Tibial artery (tissue), 4 donors: ENCODE results near the gene FRMD1.

Experiments used
- DNase-seq, 2 donors: peaks; one replicate each; pipeline ENCODE4 v3.0.0-alpha.2; 2019
- H3K27ac ChIP-seq, 2 donors: fragments of 200-600 bp; sonication (generic) in 1 of 2; 1 replicate in 1 of 2; 2 replicates in 1 of 2; pipeline ENCODE4 v1.5.1; 2018 to 2019; ENCODE audit warnings: mild to moderate bottlenecking in 1 of 2
- H3K27me3 ChIP-seq, 2 donors: fragments of 200-600 bp; sonication (generic) in 1 of 2; one replicate each; pipeline versions ENCODE4 v1.5.1 to v1.6.0; 2016 to 2019
- H3K36me3 ChIP-seq, 3 donors: fragments of 200-600 bp; sonication (generic) in 2 of 3; one replicate each; pipeline ENCODE4 v1.5.1; 2016 to 2019; ENCODE audit warnings: mild to moderate bottlenecking in 2 of 3
- H3K4me1 ChIP-seq, 4 donors: fragments of 200-600 bp; sonication (generic) in 2 of 4; 1 replicate in 3 of 4; 2 replicates in 1 of 4; pipeline ENCODE4 v1.5.1; 2016 to 2019
- H3K4me3 ChIP-seq, 2 donors: fragments of 200-600 bp; sonication (generic) in 1 of 2; 1 replicate in 1 of 2; 2 replicates in 1 of 2; pipeline ENCODE4 v1.5.1; 2018 to 2019; ENCODE audit warnings: mild to moderate bottlenecking in 2 of 2
- H3K9me3 ChIP-seq, 3 donors: fragments of 200-600 bp; sonication (generic) in 1 of 3; one replicate each; pipeline ENCODE4 v1.5.1; 2016 to 2019
- intact Hi-C: fragments of 100-400 bp; cut with DNase I; formaldehyde crosslinking; loops from one replicate; pipeline ENCODE4 v1.15.0; 2023; ENCODE audit warnings: low total_unique reads
- TF ChIP-seq, protein P1 (sequence below), 2 experiments: fragments of 200-600 bp in 1 of 2; fragments of 450-650 bp in 1 of 2; IDR thresholded peaks; one replicate each; pipeline ENCODE4 v1.5.1; 2017 to 2019; ENCODE audit warnings: antibody characterized with exemption in 2 of 2, mild to moderate bottlenecking in 1 of 2, moderate library complexity in 1 of 2

FRMD1 gene

DNA sequence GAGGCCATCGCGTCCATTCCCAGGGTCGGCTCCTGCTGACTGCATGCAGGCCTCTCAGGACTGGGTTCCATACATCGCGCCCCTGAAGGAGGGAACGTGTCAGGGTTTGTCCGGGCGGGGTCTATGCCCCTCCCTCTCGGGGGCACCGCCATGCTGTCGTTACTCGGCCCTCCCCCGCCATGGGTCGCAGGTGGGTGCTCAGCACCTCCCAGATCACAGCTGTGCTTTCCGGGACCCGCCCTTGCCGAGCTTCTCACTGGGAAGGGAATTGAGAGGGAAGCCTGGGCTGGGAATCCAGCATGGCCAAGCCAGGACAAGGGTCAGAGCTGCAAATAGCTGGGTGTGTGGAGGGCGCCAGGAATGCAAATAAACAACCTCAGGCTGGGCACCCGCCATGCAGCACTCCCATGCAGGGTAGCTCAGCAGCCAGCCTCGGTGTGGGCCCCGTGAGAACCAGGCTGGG, at the start of gene FRMD1:
Gene FRMD1 (minus strand): TSS at position 270 of the 463 bp plus-strand sequence. CDS start 118 bp downstream, at position 152.
- Histone ChIP-seq H3K27me3 (no peaks in the 10 kb centered on the region), H3K4me3 (peak within 1 kb of the TSS; percentile 24 to 34), H3K36me3 (no peaks in the 10 kb centered on the region), H3K4me1 (peaks cover 0 to 18% (median 13%) of the 10 kb centered on the region in 4 donors), H3K27ac (no peak within 1 kb of the TSS), H3K9me3 (no peaks in the 10 kb centered on the region)
- DNase-seq = no peak
- intact Hi-C loops = no loop called here
- TF ChIP-seq, protein P1, sequence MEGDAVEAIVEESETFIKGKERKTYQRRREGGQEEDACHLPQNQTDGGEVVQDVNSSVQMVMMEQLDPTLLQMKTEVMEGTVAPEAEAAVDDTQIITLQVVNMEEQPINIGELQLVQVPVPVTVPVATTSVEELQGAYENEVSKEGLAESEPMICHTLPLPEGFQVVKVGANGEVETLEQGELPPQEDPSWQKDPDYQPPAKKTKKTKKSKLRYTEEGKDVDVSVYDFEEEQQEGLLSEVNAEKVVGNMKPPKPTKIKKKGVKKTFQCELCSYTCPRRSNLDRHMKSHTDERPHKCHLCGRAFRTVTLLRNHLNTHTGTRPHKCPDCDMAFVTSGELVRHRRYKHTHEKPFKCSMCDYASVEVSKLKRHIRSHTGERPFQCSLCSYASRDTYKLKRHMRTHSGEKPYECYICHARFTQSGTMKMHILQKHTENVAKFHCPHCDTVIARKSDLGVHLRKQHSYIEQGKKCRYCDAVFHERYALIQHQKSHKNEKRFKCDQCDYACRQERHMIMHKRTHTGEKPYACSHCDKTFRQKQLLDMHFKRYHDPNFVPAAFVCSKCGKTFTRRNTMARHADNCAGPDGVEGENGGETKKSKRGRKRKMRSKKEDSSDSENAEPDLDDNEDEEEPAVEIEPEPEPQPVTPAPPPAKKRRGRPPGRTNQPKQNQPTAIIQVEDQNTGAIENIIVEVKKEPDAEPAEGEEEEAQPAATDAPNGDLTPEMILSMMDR (IDR thresholded peaks at IDR 0.05) = no peak

DNA sequence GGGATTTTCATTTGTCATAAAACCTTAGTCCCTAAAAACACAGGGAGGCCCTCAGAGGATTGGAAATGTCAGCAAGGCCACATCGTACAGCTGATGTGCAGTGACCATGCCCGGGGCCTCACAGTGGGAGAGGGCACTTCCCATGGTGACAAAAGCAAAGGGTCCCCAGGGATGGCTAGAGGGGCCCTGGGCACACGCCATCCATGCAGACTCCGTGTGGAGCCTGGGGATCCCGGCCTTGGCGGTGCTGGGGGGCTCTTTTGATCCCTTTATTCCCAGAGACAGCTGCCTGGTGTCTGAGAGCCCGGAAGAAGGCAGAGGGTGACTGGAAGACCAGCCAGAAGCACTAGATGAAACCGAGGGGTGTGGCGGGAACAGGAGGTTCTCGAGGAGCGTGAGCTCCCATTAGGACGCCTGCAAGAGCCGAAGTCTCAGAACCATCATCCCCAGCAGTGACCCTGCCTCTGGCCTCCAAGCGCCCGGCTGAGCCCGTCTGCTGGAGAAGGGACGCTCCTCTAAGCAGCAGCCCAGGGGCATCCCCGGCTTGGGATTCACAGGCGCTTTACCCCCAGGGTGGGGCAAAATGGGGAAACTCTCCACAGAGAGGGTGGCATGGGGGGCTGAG, 49.1 kb upstream of the FRMD1 start:
- no peak for DNase-seq
- H3K27me3 ChIP-seq = peaks cover 0 to 7% of the 10 kb centered on the region in 2 donors
- H3K4me3 ChIP-seq = no peak overlapping the region
- intact Hi-C loops = no loop called here
- no peaks in the 10 kb centered on the region for H3K9me3 ChIP-seq
- H3K4me1 ChIP-seq = peaks cover 0 to 9% (median 4%) of the 10 kb centered on the region in 4 donors
- TF ChIP-seq, protein P1 (IDR thresholded peaks at IDR 0.05) = no peak
- H3K36me3 ChIP-seq = no peaks in the 10 kb centered on the region
- no peak overlapping the region for H3K27ac ChIP-seq

DNA sequence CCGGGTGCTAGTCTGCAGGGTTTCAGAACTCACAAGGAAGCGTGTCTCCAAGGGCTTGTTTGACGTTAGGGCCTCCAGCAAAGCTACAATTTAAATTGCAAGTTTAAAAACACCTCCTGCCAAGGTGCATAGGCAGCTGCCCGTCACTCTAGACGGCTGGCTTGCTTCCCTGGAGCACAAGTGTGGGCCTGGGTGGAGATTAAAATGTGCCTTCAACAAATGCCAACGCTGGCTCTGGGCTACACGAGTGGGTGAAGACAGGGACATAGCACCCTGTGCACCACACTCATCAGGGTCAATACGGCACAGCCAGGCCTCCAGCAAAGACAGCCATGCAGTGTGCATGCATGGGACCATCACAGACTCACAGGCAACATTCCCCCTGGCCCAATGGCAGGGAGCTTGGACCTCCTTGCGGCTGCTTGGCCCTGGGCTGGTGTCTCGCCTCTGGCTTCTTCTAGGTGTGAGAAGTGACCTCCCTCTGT, 48.4 kb upstream of the FRMD1 start:
- no peaks in the 10 kb centered on the region for H3K36me3 ChIP-seq
- H3K4me3 ChIP-seq = no peak overlapping the region
- no peak for DNase-seq
- peaks cover 0 to 7% of the 10 kb centered on the region in 2 donors for H3K27me3 ChIP-seq
- H3K4me1 ChIP-seq = peaks cover 0 to 2% (median under 1%) of the 10 kb centered on the region in 4 donors
- TF ChIP-seq, protein P1 (IDR thresholded peaks at IDR 0.05) = no peak
- no peak overlapping the region for H3K27ac ChIP-seq
- intact Hi-C loops = no loop called here
- H3K9me3 ChIP-seq = no peaks in the 10 kb centered on the region

DNA sequence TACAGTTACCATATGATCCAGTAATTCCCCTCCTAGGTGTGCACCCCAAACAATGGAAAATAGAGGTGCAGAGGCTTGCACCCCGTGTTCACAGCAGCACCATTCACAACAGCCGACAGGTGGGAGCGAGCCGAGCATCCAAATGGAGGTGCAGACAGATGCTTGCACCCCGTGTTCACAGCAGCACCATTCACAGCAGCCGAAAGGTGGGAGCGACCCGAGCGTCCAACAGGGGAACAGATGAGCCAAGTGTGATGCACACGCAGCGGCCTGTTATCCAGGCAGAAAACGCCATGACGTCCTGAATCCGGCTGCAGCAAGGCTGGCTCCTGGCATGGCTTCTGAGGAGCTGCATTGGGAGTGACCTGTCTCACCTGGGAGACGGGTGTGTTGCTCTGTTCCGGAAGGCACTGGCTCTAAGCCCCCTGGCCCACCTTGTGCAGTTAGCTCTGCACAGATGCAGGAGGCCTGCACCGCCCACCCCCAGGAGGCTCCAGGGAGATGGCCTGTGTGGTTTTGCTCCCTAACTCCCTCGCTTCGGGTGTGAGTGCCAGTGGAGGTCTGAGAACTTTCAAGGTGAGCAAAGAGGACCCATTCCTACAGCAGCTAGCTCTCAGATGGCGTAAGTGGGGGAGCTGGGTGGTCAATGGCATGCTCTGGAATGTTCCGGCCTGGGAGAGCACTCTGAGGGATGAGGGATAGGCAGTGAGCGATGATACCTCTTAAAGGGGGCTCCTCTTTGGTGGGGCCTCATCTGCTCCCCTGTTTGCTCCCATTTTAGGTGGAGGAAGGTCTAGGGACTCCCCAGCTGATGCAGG, 47.8 kb upstream of the FRMD1 start:
- TF ChIP-seq, protein P1 (IDR thresholded peaks at IDR 0.05) = no peak
- intact Hi-C loops = no loop called here
- Histone ChIP-seq H3K27ac (no peak overlapping the region), H3K9me3 (no peaks in the 10 kb centered on the region), H3K4me3 (no peak overlapping the region), H3K27me3 (peaks cover 0 to 7% of the 10 kb centered on the region in 2 donors), H3K36me3 (no peaks in the 10 kb centered on the region), H3K4me1 (no peaks in the 10 kb centered on the region)
- no peak for DNase-seq

DNA sequence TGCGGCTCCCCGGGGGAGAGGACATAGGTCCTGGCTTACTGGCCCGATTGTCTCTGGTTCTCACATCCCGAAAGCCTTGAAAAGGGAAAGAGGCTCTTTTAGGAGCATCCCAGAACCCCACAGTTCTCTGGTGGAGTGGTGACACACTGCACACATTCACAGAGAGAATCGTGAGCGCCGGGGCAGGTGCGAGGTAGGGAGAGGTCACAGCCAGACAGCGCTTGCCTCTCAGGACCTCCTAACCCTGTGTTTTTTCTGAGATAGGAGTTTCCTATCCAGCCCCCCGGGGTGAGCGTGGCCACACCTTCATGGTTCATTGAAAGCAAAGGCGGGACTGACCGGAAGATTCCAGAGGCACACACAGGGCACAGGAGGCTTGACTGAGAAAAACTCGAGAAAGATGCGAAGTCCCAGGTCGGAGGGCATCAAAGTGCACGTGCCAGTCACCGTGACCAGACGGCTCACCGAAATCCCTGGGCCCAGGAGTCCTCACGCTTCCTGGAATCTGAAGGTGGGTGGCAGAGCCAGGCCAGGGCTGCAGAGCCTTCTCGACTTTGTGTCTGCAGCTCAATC, 46.5 kb upstream of the FRMD1 start:
- Histone ChIP-seq H3K4me1 (no peaks in the 10 kb centered on the region), H3K9me3 (no peaks in the 10 kb centered on the region), H3K36me3 (no peaks in the 10 kb centered on the region), H3K4me3 (no peak overlapping the region), H3K27me3 (peaks cover 0 to 7% of the 10 kb centered on the region in 2 donors), H3K27ac (no peak overlapping the region)
- intact Hi-C loops = no loop called here
- no peak for DNase-seq
- TF ChIP-seq, protein P1 (IDR thresholded peaks at IDR 0.05) = no peak
